ENCODE measurements around the gene ACADSB.

- TF ChIP-seq, protein P1, sequence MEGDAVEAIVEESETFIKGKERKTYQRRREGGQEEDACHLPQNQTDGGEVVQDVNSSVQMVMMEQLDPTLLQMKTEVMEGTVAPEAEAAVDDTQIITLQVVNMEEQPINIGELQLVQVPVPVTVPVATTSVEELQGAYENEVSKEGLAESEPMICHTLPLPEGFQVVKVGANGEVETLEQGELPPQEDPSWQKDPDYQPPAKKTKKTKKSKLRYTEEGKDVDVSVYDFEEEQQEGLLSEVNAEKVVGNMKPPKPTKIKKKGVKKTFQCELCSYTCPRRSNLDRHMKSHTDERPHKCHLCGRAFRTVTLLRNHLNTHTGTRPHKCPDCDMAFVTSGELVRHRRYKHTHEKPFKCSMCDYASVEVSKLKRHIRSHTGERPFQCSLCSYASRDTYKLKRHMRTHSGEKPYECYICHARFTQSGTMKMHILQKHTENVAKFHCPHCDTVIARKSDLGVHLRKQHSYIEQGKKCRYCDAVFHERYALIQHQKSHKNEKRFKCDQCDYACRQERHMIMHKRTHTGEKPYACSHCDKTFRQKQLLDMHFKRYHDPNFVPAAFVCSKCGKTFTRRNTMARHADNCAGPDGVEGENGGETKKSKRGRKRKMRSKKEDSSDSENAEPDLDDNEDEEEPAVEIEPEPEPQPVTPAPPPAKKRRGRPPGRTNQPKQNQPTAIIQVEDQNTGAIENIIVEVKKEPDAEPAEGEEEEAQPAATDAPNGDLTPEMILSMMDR (IDR thresholded peaks at IDR 0.05) = no peak
- no peak for TF ChIP-seq EZH2 (IDR thresholded peaks at IDR 0.05; ENCODE audit: borderline replicate concordance, insufficient read depth, low read depth, low read length, poor library complexity, severe bottlenecking)
Observed at GRCh38 chr10:123011987-123012386, 3.2 kb downstream of the ACADSB start.

Data from B cell (primary cell).